NT2/D1 (cell line): ENCODE measurements around the gene UMAD1.

Experiments used
- SUZ12 ChIP-seq: IDR thresholded peaks from 2 replicates; pipeline ENCODE4 v1.6.1; 2011; ENCODE audit not compliant: insufficient read length, insufficient read depth; ENCODE audit errors: extremely low read depth
- ZNF274 ChIP-seq: IDR thresholded peaks from 2 replicates; pipeline ENCODE4 v1.6.1; 2011; ENCODE audit warnings: mild to moderate bottlenecking, low read depth, low read length

- TF ChIP-seq ZNF274 (no peak), SUZ12 (no peak)
Observed at GRCh38 chr7:7783001-7783400, 142.4 kb downstream of the UMAD1 start.
